IMR-90 (cell line): ENCODE measurements around the gene CLEC17A. TPM values are rescaled to one million over a fixed set of nuclear protein-coding genes. Genes with fewer than 3 reads are reported as not detected.

Source experiments
- ATAC-seq: fragments of 200-7000 bp; cut with Tn5 transposase; 2 replicates; pipeline ENCODE4 v1.9.1; 2020; ENCODE audit warnings: low read depth, mild to moderate bottlenecking, moderate library complexity
- BruUV-seq: library from RNA; stranded (reverse); fragments of 400-500 nt; replicated peaks from 2 replicates; lab custom pipeline; 2021; lab: Mats Ljungman, UMichigan
- CTCF ChIA-PET: fragments of 300-600 bp; formaldehyde crosslinking; extraction: SDS; loops from one replicate; lab custom pipeline; 2021; ENCODE audit warnings: antibody characterized with exemption; lab: Yijun Ruan, JAX
- POLR2A ChIA-PET: fragments of 300-600 bp; sonication (Branson Sonifier 250); formaldehyde crosslinking; loops from one replicate; lab custom pipeline; 2022; ENCODE audit warnings: antibody characterized with exemption; ENCODE audit not compliant: unreplicated experiment; lab: Charles Lee
- DNase-seq: peaks from one replicate; pipeline ENCODE4 v3.0.0; 2013
- H2AFZ ChIP-seq: replicated peaks from 2 replicates; pipeline ENCODE3; 2013; ENCODE audit warnings: low read length, mild to moderate bottlenecking; ENCODE audit not compliant: poor library complexity
- H2AK5ac ChIP-seq: 2 replicates; pipeline ENCODE4 v1.6.1; 2013; ENCODE audit warnings: low read depth, low read length, inconsistent platforms
- H2AK9ac ChIP-seq: replicated peaks from 2 replicates; pipeline ENCODE3; 2013; ENCODE audit warnings: mild to moderate bottlenecking, low read depth, low read length, moderate library complexity; ENCODE audit not compliant: poor library complexity
- H2BK120ac ChIP-seq: 2 replicates; pipeline ENCODE4 v1.6.1; 2013; ENCODE audit warnings: low read depth, low read length, inconsistent platforms
- H2BK15ac ChIP-seq: 3 replicates; pipeline ENCODE4 v1.6.1; 2013; ENCODE audit warnings: low read depth, low read length, inconsistent platforms
- H2BK20ac ChIP-seq: 2 replicates; pipeline ENCODE4 v1.6.1; 2013; ENCODE audit warnings: low read depth, mild to moderate bottlenecking, inconsistent platforms, low read length, moderate library complexity
- H2BK5ac ChIP-seq: 2 replicates; pipeline ENCODE4 v1.6.1; 2013; ENCODE audit warnings: mild to moderate bottlenecking, low read depth, low read length, inconsistent platforms; ENCODE audit not compliant: poor library complexity, severe bottlenecking
- H3K14ac ChIP-seq: replicated peaks from 2 replicates; pipeline ENCODE4 v1.6.1; 2013; ENCODE audit warnings: low read depth, low read length, inconsistent platforms
- H3K18ac ChIP-seq: 2 replicates; pipeline ENCODE4 v1.6.1; 2013; ENCODE audit warnings: low read depth, low read length, control low read depth
- H3K23ac ChIP-seq: 2 replicates; pipeline ENCODE4 v1.6.1; 2013; ENCODE audit warnings: low read depth, low read length, inconsistent platforms
- H3K27ac ChIP-seq: 2 replicates; pipeline ENCODE4 v1.5.1; 2013; ENCODE audit warnings: mild to moderate bottlenecking, control low read depth, low read length; ENCODE audit not compliant: insufficient read depth
- H3K27me3 ChIP-seq: 2 replicates; pipeline ENCODE4 v1.6.1; 2013; ENCODE audit warnings: low read length; ENCODE audit not compliant: control insufficient read depth, insufficient read depth
- H3K36me3 ChIP-seq: 2 replicates; pipeline ENCODE4 v1.6.1; 2013; ENCODE audit warnings: low read length, mixed read lengths; ENCODE audit not compliant: control insufficient read depth, insufficient read depth
- H3K4ac ChIP-seq: 2 replicates; pipeline ENCODE4 v1.6.1; 2013; ENCODE audit warnings: low read depth, low read length, inconsistent platforms
- H3K4me1 ChIP-seq: 2 replicates; pipeline ENCODE4 v1.6.1; 2013; ENCODE audit warnings: low read length, mixed read lengths; ENCODE audit not compliant: control insufficient read depth, insufficient read depth
- H3K4me2 ChIP-seq: 2 replicates; pipeline ENCODE4 v1.6.1; 2013; ENCODE audit warnings: low read depth, mild to moderate bottlenecking, control low read depth, low read length, moderate library complexity
- H3K4me3 ChIP-seq: 2 replicates; pipeline ENCODE4 v1.5.1; 2013; ENCODE audit warnings: low read depth, mild to moderate bottlenecking, control low read depth, low read length, moderate library complexity; ENCODE audit not compliant: insufficient read depth
- H3K56ac ChIP-seq: 2 replicates; pipeline ENCODE4 v1.6.1; 2013; ENCODE audit warnings: low read length, inconsistent platforms; ENCODE audit not compliant: insufficient read depth; ENCODE audit errors: extremely low read depth
- H3K79me1 ChIP-seq, 2 experiments: 2 replicates each; pipeline ENCODE4 v1.6.1; 2013; ENCODE audit warnings: low read length in 2 of 2, inconsistent platforms in 1 of 2, low read depth in 1 of 2
- H3K9ac ChIP-seq: 2 replicates; pipeline ENCODE4 v1.6.1; 2013; ENCODE audit warnings: low read depth, low read length, control low read depth
- H3K9me1 ChIP-seq: 2 replicates; pipeline ENCODE4 v1.6.1; 2013; ENCODE audit warnings: low read length, inconsistent platforms; ENCODE audit not compliant: insufficient read depth
- H3K9me3 ChIP-seq: 2 replicates; pipeline ENCODE4 v1.6.1; 2013; ENCODE audit warnings: low read length; ENCODE audit not compliant: control insufficient read depth, insufficient read depth
- H4K20me1 ChIP-seq: 2 replicates; pipeline ENCODE4 v1.6.1; 2013; ENCODE audit warnings: low read length, inconsistent platforms; ENCODE audit not compliant: insufficient read depth
- H4K5ac ChIP-seq: 2 replicates; pipeline ENCODE4 v1.6.1; 2013; ENCODE audit warnings: mild to moderate bottlenecking, low read depth, low read length, control low read depth
- H4K8ac ChIP-seq, 2 experiments: 2 replicates each; pipeline ENCODE4 v1.6.1; 2013; ENCODE audit warnings: low read depth in 2 of 2, low read length in 2 of 2, control low read depth in 1 of 2, inconsistent platforms in 1 of 2
- H4K91ac ChIP-seq: 2 replicates; pipeline ENCODE4 v1.6.1; 2013; ENCODE audit warnings: low read depth, low read length, inconsistent platforms; ENCODE audit not compliant: insufficient read depth
- BHLHE40 ChIP-seq: fragments of 150-350 bp; IDR thresholded peaks from 2 replicates; pipeline ENCODE4 v1.6.1; 2016; ENCODE audit warnings: mild to moderate bottlenecking, low read depth, low read length
- ELK1 ChIP-seq: fragments of 150-350 bp; IDR thresholded peaks from 2 replicates; pipeline ENCODE4 v1.6.1; 2016; ENCODE audit warnings: low read depth, mild to moderate bottlenecking, low read length, moderate library complexity, borderline replicate concordance
- MAFK ChIP-seq: IDR thresholded peaks from 2 replicates; pipeline ENCODE4 v1.6.1; 2012; ENCODE audit warnings: low read depth, low read length, improper control_type of control experiment
- MAZ ChIP-seq: IDR thresholded peaks from 2 replicates; pipeline ENCODE4 v1.6.1; 2012; ENCODE audit warnings: low read depth, mild to moderate bottlenecking, low read length, improper control_type of control experiment, moderate library complexity, borderline replicate concordance
- MXI1 ChIP-seq: IDR thresholded peaks from 2 replicates; pipeline ENCODE4 v1.6.1; 2012; ENCODE audit warnings: low read depth, mild to moderate bottlenecking, low read length, moderate library complexity, borderline replicate concordance
- POLR2A ChIP-seq: IDR thresholded peaks from 2 replicates; pipeline ENCODE4 v1.6.1; 2012; ENCODE audit warnings: mild to moderate bottlenecking, low read depth, low read length
- RCOR1 ChIP-seq: IDR thresholded peaks from 2 replicates; pipeline ENCODE4 v1.6.1; 2012; ENCODE audit warnings: mild to moderate bottlenecking, low read length, improper control_type of control experiment; ENCODE audit not compliant: insufficient replicate concordance
- USF2 ChIP-seq: fragments of 150-350 bp; IDR thresholded peaks from 2 replicates; pipeline ENCODE4 v1.6.1; 2017; ENCODE audit warnings: mild to moderate bottlenecking, antibody characterized with exemption, low read length, low read depth
- WGBS, 2 experiments: methylation state at CpG; one replicate each; pipeline versions ENCODE4 v1.1.5 to v1.1.7; 2013; ENCODE audit warnings: missing lambda C conversion rate in 2 of 2; ENCODE audit not compliant: insufficient read length in 1 of 2; ENCODE audit errors: extremely low coverage in 2 of 2; 5-methylcytosine and 5-hydroxymethylcytosine counted together
- dilution Hi-C: fragments of 300-500 bp; cut with HindIII; formaldehyde crosslinking; loops from one replicate; pipeline ENCODE4 v1.14.3; 2018; ENCODE audit warnings: low sequenced_read_pairs; ENCODE audit not compliant: unreplicated experiment
- in situ Hi-C: fragments of 300-500 bp; cut with MboI; formaldehyde crosslinking; loops from 3 replicates; pipeline ENCODE4 v1.14.3; 2019; ENCODE audit warnings: low sequenced_read_pairs, inconsistent platforms, mixed read lengths
- intact Hi-C: fragments of 100-400 bp; cut with micrococcal nuclease; formaldehyde crosslinking; loops from 2 replicates; pipeline ENCODE4 v1.10.0; 2022
- polyA plus RNA-seq, 3 experiments: library from polyadenylated mRNA; depleted of rRNA; stranded (reverse); fragments of >200 nt; gene quantifications; 2 replicates each; pipeline ENCODE4 v1.2.3, GENCODE V29; 2012; ENCODE audit warnings: low replicate concordance in 1 of 3
- total RNA-seq: library from RNA; depleted of rRNA; stranded (reverse); fragments of >200 nt; gene quantifications from 2 replicates; pipeline ENCODE4 v1.2.3, GENCODE V29; 2012

CLEC17A gene
- total and polyA plus RNA-seq, 2 of the 4 experiments (the other 2 are of a cell fraction): 0.05 TPM; not detected in 1

DNA sequence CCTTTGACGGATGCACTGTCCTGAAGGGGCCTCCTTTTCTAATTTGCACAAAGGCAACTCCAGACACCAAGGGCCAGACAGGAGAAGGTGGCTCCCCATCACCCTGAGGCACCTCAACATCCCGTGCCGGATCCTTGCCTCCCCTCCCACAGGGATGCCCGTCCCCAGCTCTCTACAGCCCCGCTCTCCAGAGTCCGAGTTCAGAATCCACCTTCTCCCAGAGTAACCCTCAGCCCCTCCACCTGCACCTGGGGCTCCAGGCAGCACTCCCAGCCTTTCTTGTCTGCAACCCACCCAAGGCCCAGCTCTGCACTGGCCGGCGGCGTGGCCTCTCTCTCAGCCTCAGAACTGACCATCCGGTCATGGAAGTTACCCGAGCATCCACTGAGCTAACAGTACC lies 15.8 kb upstream of the CLEC17A start:
- no peak overlapping the region for H2AK5ac ChIP-seq
- peaks cover 4% of the 10 kb centered on the region; the same call in 1 of the 2 replicates for H4K20me1 ChIP-seq
- peaks cover 16 to 31% of the 10 kb centered on the region in 2 experiments for H3K79me1 ChIP-seq
- H3K18ac ChIP-seq: no peak overlapping the region
- H3K36me3 ChIP-seq: peaks cover 17% of the 10 kb centered on the region
- H3K56ac ChIP-seq: no peak overlapping the region
- TF ChIP-seq POLR2A (no peak), USF2 (no peak), MXI1 (no peak), ELK1 (no peak), RCOR1 (no peak), BHLHE40 (no peak), MAFK (no peak), MAZ (no peak)
- H3K9me1 ChIP-seq: 0 out of 2 replicates have a peak, but pooled peaks cover 5% of the 10 kb centered on the region
- no peak overlapping the region for H2AK9ac ChIP-seq
- no TSS peak for BruUV-seq
- no peak overlapping the region for H3K9ac ChIP-seq
- ATAC-seq (no peak), DNase-seq (no peak)
- 100% methylated on average over 5 of the region's 11 CpGs; no CpG with 5 or more reads in 1 of the 2 experiments for WGBS, 2 experiments
- H3K4me2 ChIP-seq: no peak overlapping the region
- H3K4me3 ChIP-seq: no peak overlapping the region
- no peak overlapping the region for H2AFZ ChIP-seq
- H3K23ac ChIP-seq: no peak overlapping the region
- no peak overlapping the region for H3K27ac ChIP-seq
- no peak overlapping the region for H3K4ac ChIP-seq
- no peak overlapping the region for H4K5ac ChIP-seq
- in situ Hi-C loops: loop anchor here (25.0 kb wide), 1 partner anchor 870 kb away; the partner anchor contains the start of gene WIZ
- no peak overlapping the region for H2BK5ac ChIP-seq
- no peak overlapping the region for H2BK20ac ChIP-seq
- POLR2A ChIA-PET: no interaction called here
- H4K91ac ChIP-seq: no peak overlapping the region
- H2BK15ac ChIP-seq: no peak overlapping the region
- no peaks in the 10 kb centered on the region for H3K27me3 ChIP-seq
- H2BK120ac ChIP-seq: no peak overlapping the region
- H3K9me3 ChIP-seq: no peaks in the 10 kb centered on the region
- H3K14ac ChIP-seq: no peak overlapping the region
- H4K8ac ChIP-seq: no peak overlapping the region
- H3K4me1 ChIP-seq: peaks cover 3% of the 10 kb centered on the region; the same call in 1 of the 2 replicates
- CTCF ChIA-PET: no interaction called here
- intact Hi-C loops: no loop called here
- dilution Hi-C loops: no loop called here
